Right atrium auricular region (tissue), 2 donors: ENCODE measurements around the gene SALL1. TPM values are rescaled to one million over a fixed set of nuclear protein-coding genes. Genes with fewer than 3 reads are reported as not detected.

Source experiments
- DNase-seq: peaks from one replicate; pipeline ENCODE4 v3.0.0-alpha.2; 2019; ENCODE audit warnings: low spot score
- H3K27ac ChIP-seq, 2 donors: fragments of 200-600 bp; sonication (generic); 1 replicate in 1 of 2; 2 replicates in 1 of 2; pipeline ENCODE4 v1.5.1; 2016 to 2019
- H3K27me3 ChIP-seq, 2 donors: fragments of 200-600 bp; sonication (generic); one replicate each; pipeline versions ENCODE4 v1.5.1 to v1.6.0; 2017 to 2019
- H3K36me3 ChIP-seq: fragments of 200-600 bp; sonication (generic); one replicate; pipeline ENCODE4 v1.5.1; 2016
- H3K4me1 ChIP-seq, 2 donors: fragments of 200-600 bp; sonication (generic); one replicate each; pipeline versions ENCODE4 v1.5.1 to v1.6.0; 2017 to 2019
- H3K4me3 ChIP-seq, 2 donors: fragments of 200-600 bp; sonication (generic); 1 replicate in 1 of 2; 2 replicates in 1 of 2; pipeline ENCODE4 v1.5.1; 2017 to 2019; ENCODE audit warnings: mild to moderate bottlenecking in 1 of 2, moderate library complexity in 1 of 2
- H3K9me3 ChIP-seq, 2 donors: fragments of 200-600 bp; sonication (generic); one replicate each; pipeline ENCODE4 v1.5.1; 2019
- CTCF ChIP-seq, 2 donors: fragments of 200-600 bp; sonication (generic); IDR thresholded peaks; one replicate each; pipeline ENCODE4 v1.5.1; 2019; ENCODE audit warnings: antibody characterized with exemption in 2 of 2
- total RNA-seq, 2 donors: library from RNA; depleted of rRNA; stranded (reverse); fragments of >200 nt; gene quantifications; one replicate each; pipeline ENCODE4 v1.1.0, GENCODE V29; 2016

Gene SALL1
- 1 to 10 TPM; 1.3 to 6.9 TPM for total RNA-seq

- no peak within 1 kb of the TSS for H3K27ac ChIP-seq
- H3K27me3 ChIP-seq, result peaks cover 17 to 42% of the 10 kb centered on the region in 2 donors
- H3K36me3 ChIP-seq, result no peaks in the 10 kb centered on the region
- DNase-seq, result no peak
- no peaks in the 10 kb centered on the region for H3K9me3 ChIP-seq
- peaks cover 0 to 40% of the 10 kb centered on the region in 2 donors for H3K4me1 ChIP-seq
- no peak for TF ChIP-seq CTCF (IDR thresholded peaks at IDR 0.05)
- peak within 1 kb of the TSS; percentile 26 to 54 for H3K4me3 ChIP-seq
Observed at GRCh38 chr16:51150888-51151320, at the start of gene SALL1. SALL1 (minus strand) TSS chr16:51151270; CDS start chr16:51151241, 29 bp downstream.

- TF ChIP-seq CTCF (IDR thresholded peaks at IDR 0.05), result no peak
- H3K4me3 ChIP-seq, result no peak overlapping the region
- H3K27me3 ChIP-seq, result no peaks in the 10 kb centered on the region
- H3K36me3 ChIP-seq, result no peaks in the 10 kb centered on the region
- peaks cover 0 to 12% of the 10 kb centered on the region in 2 donors for H3K9me3 ChIP-seq
- DNase-seq, result no peak
- H3K4me1 ChIP-seq, result no peaks in the 10 kb centered on the region
- no peak overlapping the region for H3K27ac ChIP-seq
Observed at GRCh38 chr16:51200793-51201192, 49.7 kb upstream of the SALL1 start.

GRCh38 chr16:51197953-51198748 lies 47.1 kb upstream of the SALL1 start:
- TF ChIP-seq CTCF (IDR thresholded peaks at IDR 0.05), result no peak
- no peak overlapping the region for H3K27ac ChIP-seq
- no peaks in the 10 kb centered on the region for H3K36me3 ChIP-seq

GRCh38 chr16:51193879-51194278 lies 42.8 kb upstream of the SALL1 start:
- Histone ChIP-seq H3K27me3 (no peaks in the 10 kb centered on the region), H3K4me3 (no peak overlapping the region), H3K27ac (no peak overlapping the region), H3K4me1 (no peaks in the 10 kb centered on the region), H3K9me3 (no peaks in the 10 kb centered on the region), H3K36me3 (no peaks in the 10 kb centered on the region)
- no peak for TF ChIP-seq CTCF (IDR thresholded peaks at IDR 0.05)
- DNase-seq, result no peak

More at GRCh38 chr16:51197953-51198748, 47.1 kb upstream of the SALL1 start:
- DNase-seq, result no peak
- H3K4me3 ChIP-seq, result no peak overlapping the region
- peaks cover 0 to 12% of the 10 kb centered on the region in 2 donors for H3K9me3 ChIP-seq
- H3K4me1 ChIP-seq, result no peaks in the 10 kb centered on the region
- no peaks in the 10 kb centered on the region for H3K27me3 ChIP-seq

- no peaks in the 10 kb centered on the region for H3K4me1 ChIP-seq
- no peak overlapping the region for H3K4me3 ChIP-seq
- no peak for TF ChIP-seq CTCF (IDR thresholded peaks at IDR 0.05)
- H3K27ac ChIP-seq, result no peak overlapping the region
- DNase-seq, result no peak
- H3K9me3 ChIP-seq, result no peaks in the 10 kb centered on the region
- no peaks in the 10 kb centered on the region for H3K27me3 ChIP-seq
- no peaks in the 10 kb centered on the region for H3K36me3 ChIP-seq
Observed at GRCh38 chr16:51184702-51185433, 33.8 kb upstream of the SALL1 start.
